Testis (tissue), 3 donors: ENCODE results near the gene RTCB. TPM values are rescaled to one million over a fixed set of nuclear protein-coding genes. Genes with fewer than 3 reads are reported as not detected.
"Not testable (repeated sequence)": the region's sequence is repeated elsewhere in the genome, so short reads cannot be mapped to it uniquely, and the experiment has no call there.

ENCODE experiments used
- DNase-seq: peaks from one replicate; pipeline ENCODE4 v3.0.0-alpha.2; 2019
- H3K27ac ChIP-seq, 2 donors: fragments of 200-600 bp; sonication (generic); one replicate each; pipeline ENCODE4 v1.5.1; 2019
- H3K27me3 ChIP-seq: fragments of 200-600 bp; sonication (generic); one replicate; pipeline ENCODE4 v1.5.1; 2019
- H3K36me3 ChIP-seq: fragments of 200-600 bp; sonication (generic); one replicate; pipeline ENCODE4 v1.5.1; 2017; ENCODE audit warnings: low read depth; ENCODE audit errors: missing control alignments
- H3K4me1 ChIP-seq: fragments of 200-600 bp; sonication (generic); one replicate; pipeline ENCODE4 v1.5.1; 2019
- H3K4me3 ChIP-seq, 2 donors: fragments of 200-600 bp; sonication (generic); one replicate each; pipeline ENCODE4 v1.5.1; 2017 to 2019
- H3K9me3 ChIP-seq: fragments of 200-600 bp; sonication (generic); one replicate; pipeline ENCODE4 v1.5.1; 2017
- POLR2A ChIP-seq: fragments of 450-650 bp; IDR thresholded peaks from one replicate; pipeline ENCODE4 v1.6.1; 2017; ENCODE audit warnings: antibody characterized with exemption, mild to moderate bottlenecking, moderate library complexity
- WGBS, 2 donors: methylation state at CpG; one replicate each; pipeline ENCODE4 v1.1.5; 2018; 5-methylcytosine and 5-hydroxymethylcytosine counted together
- intact Hi-C: fragments of 100-400 bp; cut with DNase I; formaldehyde crosslinking; loops from one replicate; pipeline ENCODE4 v1.15.1; 2023; ENCODE audit warnings: low total_unique reads
- polyA plus RNA-seq: library from polyadenylated mRNA; stranded (reverse); fragments of 350-450 nt; fragmentation: Illumina TruSeq; extraction: RNeasy Lipid Tissue Mini Kit (QIAGEN cat#74804); gene quantifications from one replicate; pipeline ENCODE4 v1.2.3, GENCODE V29; 2014; ENCODE audit warnings: low read depth, low replicate concordance; ENCODE audit not compliant: insufficient read depth
- total RNA-seq, 2 donors: library from RNA; depleted of rRNA; stranded (reverse); fragments of >200 nt; gene quantifications; one replicate each; pipeline ENCODE4 v1.2.3, GENCODE V29; 2016
- TF ChIP-seq, protein P1 (sequence below), 3 experiments: fragments of 450-650 bp in 2 of 3; fragments of 200-600 bp in 1 of 3; sonication (generic) in 1 of 3; IDR thresholded peaks; one replicate each; pipeline ENCODE4 v1.5.1; 2016 to 2019; ENCODE audit warnings: antibody characterized with exemption in 3 of 3, mild to moderate bottlenecking in 2 of 3, moderate library complexity in 1 of 3

RTCB gene
- total and polyA plus RNA-seq, 3 donors from 2014 or later: 62.1 to 100 (median 68.0) TPM

DNA sequence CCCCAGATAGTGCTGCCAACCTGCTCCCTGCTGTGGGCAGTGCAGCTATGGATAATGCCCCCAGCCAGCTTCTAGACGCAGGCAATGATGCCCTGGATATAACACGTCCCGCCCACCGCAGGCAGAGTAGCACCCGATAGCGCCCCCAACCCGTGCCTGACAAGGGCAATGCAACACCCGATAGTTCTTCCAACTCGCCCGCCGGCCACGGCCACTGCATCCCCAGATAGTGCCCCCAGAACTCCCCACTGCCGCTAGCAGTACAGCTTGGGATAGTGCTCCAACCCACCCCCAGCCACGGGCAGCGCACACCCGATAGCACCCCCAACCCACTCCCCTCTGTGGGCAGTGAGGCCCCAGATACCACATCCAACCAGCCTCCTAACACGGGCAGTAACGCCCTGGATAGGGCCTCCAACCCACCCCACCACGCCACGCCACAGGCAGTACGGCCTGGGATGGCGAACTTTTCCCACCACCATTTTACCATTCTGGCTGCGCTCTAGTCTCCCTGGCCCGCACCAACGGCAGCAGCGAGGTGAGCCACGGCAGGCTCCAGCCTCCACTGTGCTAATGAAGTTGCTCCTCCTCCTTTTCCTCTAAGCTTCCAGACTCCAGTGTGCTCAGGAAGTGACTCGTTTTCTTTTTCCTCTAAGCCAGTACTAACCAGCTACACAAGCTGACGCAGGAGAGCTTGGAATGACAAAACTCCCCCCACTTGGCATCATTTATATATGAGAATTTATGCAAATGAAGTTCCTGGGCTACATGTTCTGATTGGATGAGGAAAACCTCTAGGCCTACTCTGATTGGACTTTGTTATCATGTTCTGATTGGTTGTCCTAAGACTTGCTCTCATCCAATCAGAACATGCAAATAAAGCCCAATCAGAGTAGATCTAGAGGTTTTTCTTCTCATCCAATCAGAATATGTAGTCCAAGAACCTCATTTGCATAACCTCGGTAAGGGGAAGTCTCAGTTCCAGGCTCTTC lies 57.4 kb downstream of the RTCB start:
- Histone ChIP-seq H3K9me3 (no peaks in the 10 kb centered on the region), H3K27ac (no peak overlapping the region), H3K4me3 (peak overlapping the region; percentile 39 to 61), H3K36me3 (no peaks in the 10 kb centered on the region), H3K4me1 (no peaks in the 10 kb centered on the region), H3K27me3 (no peaks in the 10 kb centered on the region)
- intact Hi-C loops: no loop called here
- DNase-seq: no peak
- TF ChIP-seq, protein P1, sequence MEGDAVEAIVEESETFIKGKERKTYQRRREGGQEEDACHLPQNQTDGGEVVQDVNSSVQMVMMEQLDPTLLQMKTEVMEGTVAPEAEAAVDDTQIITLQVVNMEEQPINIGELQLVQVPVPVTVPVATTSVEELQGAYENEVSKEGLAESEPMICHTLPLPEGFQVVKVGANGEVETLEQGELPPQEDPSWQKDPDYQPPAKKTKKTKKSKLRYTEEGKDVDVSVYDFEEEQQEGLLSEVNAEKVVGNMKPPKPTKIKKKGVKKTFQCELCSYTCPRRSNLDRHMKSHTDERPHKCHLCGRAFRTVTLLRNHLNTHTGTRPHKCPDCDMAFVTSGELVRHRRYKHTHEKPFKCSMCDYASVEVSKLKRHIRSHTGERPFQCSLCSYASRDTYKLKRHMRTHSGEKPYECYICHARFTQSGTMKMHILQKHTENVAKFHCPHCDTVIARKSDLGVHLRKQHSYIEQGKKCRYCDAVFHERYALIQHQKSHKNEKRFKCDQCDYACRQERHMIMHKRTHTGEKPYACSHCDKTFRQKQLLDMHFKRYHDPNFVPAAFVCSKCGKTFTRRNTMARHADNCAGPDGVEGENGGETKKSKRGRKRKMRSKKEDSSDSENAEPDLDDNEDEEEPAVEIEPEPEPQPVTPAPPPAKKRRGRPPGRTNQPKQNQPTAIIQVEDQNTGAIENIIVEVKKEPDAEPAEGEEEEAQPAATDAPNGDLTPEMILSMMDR (IDR thresholded peaks at IDR 0.05): no peak
- TF ChIP-seq POLR2A: no peak
- 41 to 73% methylated on average over 11 to 30 of the region's 30 CpGs for WGBS, 2 donors

GRCh38 chr22:32353840-32354239 lies 58.2 kb downstream of the RTCB start:
- Histone ChIP-seq H3K9me3 (no peaks in the 10 kb centered on the region), H3K4me1 (no peaks in the 10 kb centered on the region), H3K4me3 (peak overlapping the region; percentile 6 to 61), H3K36me3 (no peaks in the 10 kb centered on the region), H3K27me3 (no peaks in the 10 kb centered on the region), H3K27ac (no peak overlapping the region)
- intact Hi-C loops: no loop called here
- no peak for DNase-seq
- WGBS, 2 donors: 72 to 76% methylated on average over 12 to 19 of the region's 19 CpGs
- TF ChIP-seq, protein P1 (IDR thresholded peaks at IDR 0.05): no peak
- no peak for TF ChIP-seq POLR2A

GRCh38 chr22:32353292-32353691 lies 58.8 kb downstream of the RTCB start:
- H3K27ac ChIP-seq: no peak overlapping the region
- peak overlapping the region; percentile 6 to 61 for H3K4me3 ChIP-seq
- intact Hi-C loops: no loop called here
- H3K4me1 ChIP-seq: no peaks in the 10 kb centered on the region
- H3K27me3 ChIP-seq: no peaks in the 10 kb centered on the region
- H3K9me3 ChIP-seq: no peaks in the 10 kb centered on the region
- no peaks in the 10 kb centered on the region for H3K36me3 ChIP-seq
- DNase-seq: no peak
- TF ChIP-seq POLR2A: no peak
- TF ChIP-seq, protein P1 (IDR thresholded peaks at IDR 0.05): no peak
- 76 to 78% methylated on average over 12 to 28 of the region's 28 CpGs for WGBS, 2 donors

DNA sequence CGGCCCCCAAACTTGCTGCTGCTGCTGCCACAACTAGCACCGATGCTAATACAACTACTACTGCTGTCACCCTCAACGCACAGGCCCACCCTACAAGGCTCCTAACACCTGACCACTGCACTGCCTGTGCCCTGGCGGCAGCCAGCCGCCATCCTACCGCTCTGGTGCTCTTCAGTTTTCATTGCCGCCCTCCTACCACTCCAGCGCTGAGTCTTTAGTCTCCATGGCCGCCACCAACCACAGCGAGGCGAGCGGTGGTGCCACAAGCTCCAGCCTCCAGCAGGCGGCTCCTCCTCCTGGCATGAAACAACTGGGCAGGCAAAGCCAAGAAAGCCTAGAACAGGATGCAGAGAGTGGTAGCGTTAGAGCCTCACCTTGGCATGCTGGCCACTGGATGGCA lies 59.4 kb downstream of the RTCB start:
- no peaks in the 10 kb centered on the region for H3K27me3 ChIP-seq
- H3K4me3 ChIP-seq: no peak overlapping the region
- H3K36me3 ChIP-seq: no peaks in the 10 kb centered on the region
- no peak for DNase-seq
- H3K27ac ChIP-seq: no peak overlapping the region
- no peaks in the 10 kb centered on the region for H3K4me1 ChIP-seq
- no peaks in the 10 kb centered on the region for H3K9me3 ChIP-seq
- TF ChIP-seq POLR2A: no peak
- TF ChIP-seq, protein P1 (IDR thresholded peaks at IDR 0.05): no peak
- WGBS, 2 donors: 66 to 74% methylated on average over 7 to 14 of the region's 14 CpGs
- intact Hi-C loops: no loop called here

GRCh38 chr22:32351875-32352274 lies 60.2 kb downstream of the RTCB start:
- WGBS, 2 donors: 53 to 72% methylated on average over 1 of the region's 1 CpG
- H3K36me3 ChIP-seq, DNase-seq, H3K4me1 ChIP-seq, H3K27me3 ChIP-seq, H3K9me3 ChIP-seq, intact Hi-C loops, H3K4me3 ChIP-seq, H3K27ac ChIP-seq: not testable (repeated sequence)
